Kidney capillary endothelial cell (primary cell): ENCODE data around the gene DGKI.

Experiments used
- DNase-seq: peaks from one replicate; pipeline ENCODE4 v3.0.0-alpha.2; 2018; ENCODE audit warnings: low spot score

DGKI gene

DNA sequence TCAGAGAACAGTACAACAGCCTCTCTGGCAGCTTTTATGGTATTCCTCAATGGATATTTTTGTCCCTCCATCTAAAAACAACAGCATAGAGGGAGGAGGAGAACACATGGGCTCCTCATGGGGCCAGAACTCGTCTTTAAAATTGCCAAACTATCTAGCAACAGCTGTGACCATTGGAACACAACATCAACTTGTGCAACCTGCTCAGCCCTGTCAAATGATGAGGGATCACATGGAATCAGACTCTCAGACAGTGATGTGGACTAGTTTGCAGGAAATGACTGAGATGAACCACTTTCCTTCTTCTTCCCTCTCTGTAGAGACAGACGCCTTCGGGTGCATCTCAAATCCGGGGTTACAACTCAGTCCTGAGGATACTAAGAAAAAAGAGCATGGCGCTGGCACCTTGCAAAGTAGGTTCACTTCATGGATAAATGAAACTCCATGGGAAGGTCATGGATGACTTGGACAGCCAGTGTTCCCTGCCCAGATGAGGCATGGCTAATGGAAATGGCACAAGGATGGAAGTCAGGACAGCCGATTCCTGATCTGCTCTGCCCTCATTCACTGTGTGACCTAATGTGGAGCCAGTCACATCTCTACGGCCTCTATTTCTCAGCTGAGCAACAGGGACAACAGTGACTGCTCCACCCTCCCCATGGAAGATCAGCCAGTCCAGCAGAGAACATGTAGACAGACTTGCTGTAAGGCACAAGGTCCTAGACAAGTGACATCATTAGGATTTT is 24.6 kb upstream of the DGKI start:
- DNase-seq, result no peak

DNA sequence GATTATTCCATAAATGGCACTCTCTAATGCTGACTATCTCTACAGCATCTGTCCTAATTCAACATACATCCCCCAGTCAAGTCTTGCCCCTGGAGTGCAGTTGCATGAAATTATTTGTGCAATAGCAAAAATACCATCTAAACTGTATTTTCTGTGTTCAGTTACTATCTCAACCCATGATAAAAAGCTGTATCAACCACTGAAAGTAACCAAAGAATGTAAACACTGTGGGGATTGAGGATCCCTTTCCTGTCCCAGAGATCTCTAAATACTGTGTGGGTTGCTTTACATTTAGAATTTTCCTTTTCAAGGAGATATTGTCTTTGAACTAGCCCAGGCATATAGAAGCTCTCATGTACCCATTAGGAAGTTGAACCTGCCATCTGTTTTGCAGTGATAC is 23.9 kb upstream of the DGKI start:
- DNase-seq, result no peak

DNA sequence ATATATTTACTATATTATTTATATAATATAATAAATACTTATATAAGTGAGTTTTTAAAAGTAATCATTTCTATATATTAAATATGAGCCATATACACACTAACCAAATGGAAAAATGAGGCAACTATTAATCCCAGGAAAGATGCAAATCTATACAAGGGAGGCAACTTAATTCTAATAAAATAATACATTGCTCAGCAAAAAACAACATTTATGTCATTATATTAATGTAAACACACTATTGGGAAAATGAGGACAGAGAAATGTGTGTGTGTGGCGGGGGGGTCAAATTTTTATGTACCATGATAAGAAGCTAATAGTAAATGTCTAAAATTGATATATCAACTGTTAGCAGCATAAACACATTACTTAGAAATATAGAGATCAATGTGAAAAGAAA is 23.3 kb upstream of the DGKI start:
- no peak for DNase-seq

DNA sequence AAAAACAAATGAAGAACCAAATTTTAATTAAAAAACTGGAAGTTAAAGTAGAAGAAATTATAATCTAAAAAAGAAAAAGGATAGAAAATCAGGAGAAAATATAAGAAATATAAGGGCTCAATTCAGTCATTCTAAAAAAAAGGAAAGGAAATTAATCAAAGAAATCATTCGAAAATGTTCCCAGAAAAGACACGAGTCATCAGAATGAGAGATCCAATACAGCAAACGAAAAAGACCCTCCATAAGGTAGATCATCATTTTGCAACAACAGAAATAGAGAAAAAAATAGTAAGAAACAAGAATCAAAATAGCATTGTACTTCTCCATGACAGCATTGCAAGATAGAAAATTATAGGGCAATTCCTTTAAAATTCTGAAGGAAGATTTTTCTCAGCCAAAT is 22.5 kb upstream of the DGKI start:
- no peak for DNase-seq

DNA sequence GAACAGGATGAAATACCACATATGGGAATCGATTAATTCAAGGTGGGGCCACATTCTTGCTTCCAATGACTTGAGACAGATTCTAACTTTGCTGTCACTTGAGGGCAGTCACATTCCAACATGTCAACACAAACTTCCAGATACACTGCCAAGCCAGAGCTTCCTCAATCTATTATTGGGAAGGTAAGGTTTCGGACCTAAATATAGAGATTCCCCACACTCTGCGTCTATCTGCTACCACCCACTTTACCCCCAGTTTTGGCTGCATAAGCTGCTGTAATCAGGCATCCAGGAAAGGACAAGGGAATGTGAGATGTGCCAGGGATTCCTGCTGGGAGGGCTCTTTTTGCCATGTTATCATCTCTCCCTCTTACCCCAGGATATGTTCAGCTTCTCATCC is 20.5 kb upstream of the DGKI start:
- DNase-seq, result no peak

DNA sequence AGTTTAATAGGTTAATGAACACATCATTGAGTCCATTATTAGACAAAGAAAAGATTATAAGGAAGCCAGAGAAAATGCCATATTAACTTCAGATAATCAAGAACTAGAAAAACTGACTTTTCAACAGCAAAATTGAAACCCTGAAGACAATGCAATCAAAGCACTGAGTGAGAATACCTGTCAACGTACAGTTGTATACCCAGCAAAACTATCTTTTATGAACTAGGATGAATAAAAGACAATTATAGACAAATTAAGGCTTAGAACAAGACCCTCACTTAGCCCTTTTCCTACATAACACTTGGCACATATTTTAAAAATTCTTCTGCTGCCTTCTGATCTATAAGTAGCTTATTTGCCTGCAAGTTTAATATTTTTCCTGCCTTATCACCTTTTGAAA is 19.0 kb upstream of the DGKI start:
- no peak for DNase-seq

DNA sequence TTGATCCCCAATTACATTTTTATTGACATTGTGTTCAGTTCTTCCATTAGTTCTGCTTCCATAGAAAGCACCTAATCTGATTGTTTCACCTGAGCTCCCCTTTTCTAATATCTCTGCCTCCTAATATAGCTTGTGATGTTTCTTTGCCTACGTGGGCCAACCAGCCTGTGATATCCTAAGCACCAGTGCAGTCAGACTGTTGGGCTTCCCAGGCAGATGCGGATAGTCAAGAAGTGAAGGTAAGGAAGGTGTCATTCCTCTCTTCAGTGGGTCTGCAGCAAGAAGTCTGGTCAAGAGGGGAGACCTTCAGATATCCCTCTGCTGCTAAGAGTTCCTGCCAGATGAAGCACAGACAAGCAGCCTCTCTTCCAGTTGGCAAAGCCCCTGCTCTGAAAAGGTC is 16.2 kb upstream of the DGKI start:
- DNase-seq, result no peak

DNA sequence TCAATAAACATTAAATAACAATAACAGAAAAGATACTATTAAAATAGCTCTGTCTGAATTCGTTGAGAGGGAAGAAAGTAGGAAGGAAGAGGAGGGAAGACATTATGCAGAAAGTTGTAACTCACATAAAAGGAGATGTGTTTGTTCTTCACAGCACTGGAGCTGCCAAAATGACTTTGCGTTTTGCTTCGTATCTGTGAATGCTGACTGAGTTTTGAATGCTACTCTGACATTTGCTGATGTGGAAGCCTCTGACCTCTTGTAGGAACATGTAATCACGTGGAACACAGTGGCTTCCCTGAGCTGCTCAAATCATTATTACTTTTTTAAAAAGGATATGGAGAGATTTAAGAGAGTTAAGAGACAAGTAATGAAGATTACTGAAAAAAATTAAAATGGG is 15.6 kb upstream of the DGKI start:
- DNase-seq, result no peak

DNA sequence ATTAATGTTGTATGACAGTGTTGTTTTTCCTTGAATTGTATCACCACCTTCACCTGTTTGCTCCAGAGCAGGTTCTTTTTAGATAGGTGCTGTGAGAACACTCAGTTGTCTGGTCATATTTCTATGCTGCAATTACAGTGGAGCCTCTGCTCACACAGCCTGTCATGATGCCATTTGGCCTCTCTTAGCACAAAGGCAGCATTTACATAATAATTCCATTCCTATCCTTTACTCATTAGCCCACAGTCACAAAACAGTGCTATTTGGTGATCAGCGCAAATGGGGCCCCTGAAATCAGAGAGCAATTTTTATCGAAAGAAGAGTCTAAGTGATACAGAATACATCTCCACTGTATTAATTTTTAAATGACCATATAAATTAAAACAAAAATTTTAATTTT is 13.8 kb upstream of the DGKI start:
- no peak for DNase-seq

DNA sequence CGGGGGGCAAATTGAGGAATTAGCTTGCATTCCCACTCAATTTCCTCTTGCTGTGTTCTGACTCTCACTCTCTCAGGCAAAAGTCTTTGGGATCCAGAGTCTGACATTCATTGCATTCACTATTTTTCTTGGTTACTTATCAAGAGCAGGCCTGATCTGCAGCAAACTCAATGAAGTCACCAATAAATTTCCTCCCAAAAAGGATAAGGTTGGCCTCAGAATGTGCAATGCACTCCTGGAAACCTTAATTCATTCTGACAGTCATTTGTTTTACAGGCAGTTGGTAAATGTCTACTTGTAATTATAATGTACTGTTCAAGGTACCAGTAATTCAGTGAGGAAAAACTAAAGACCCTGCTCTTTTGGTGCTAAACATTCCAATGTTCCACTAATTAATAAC is 6.3 kb upstream of the DGKI start:
- DNase-seq, result no peak

DNA sequence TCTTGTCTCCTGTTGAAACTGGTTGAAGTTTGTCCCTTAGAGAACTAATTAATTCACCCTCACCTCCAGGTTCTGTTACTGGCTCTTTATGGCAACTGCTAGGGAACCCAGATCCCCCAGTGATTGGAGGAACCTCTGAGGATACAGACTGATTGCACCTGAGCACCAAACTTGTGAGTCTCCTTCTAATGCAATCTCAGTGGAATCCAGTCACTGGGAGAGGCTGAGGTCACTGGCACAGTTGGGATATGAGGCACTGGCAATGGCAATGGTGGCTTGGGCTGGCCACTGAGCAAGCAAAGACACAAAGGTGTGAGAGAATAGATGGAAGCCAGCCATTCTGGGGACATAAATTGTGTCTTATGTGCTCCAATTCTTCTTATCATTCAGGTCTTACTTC is 5.3 kb upstream of the DGKI start:
- no peak for DNase-seq

DNA sequence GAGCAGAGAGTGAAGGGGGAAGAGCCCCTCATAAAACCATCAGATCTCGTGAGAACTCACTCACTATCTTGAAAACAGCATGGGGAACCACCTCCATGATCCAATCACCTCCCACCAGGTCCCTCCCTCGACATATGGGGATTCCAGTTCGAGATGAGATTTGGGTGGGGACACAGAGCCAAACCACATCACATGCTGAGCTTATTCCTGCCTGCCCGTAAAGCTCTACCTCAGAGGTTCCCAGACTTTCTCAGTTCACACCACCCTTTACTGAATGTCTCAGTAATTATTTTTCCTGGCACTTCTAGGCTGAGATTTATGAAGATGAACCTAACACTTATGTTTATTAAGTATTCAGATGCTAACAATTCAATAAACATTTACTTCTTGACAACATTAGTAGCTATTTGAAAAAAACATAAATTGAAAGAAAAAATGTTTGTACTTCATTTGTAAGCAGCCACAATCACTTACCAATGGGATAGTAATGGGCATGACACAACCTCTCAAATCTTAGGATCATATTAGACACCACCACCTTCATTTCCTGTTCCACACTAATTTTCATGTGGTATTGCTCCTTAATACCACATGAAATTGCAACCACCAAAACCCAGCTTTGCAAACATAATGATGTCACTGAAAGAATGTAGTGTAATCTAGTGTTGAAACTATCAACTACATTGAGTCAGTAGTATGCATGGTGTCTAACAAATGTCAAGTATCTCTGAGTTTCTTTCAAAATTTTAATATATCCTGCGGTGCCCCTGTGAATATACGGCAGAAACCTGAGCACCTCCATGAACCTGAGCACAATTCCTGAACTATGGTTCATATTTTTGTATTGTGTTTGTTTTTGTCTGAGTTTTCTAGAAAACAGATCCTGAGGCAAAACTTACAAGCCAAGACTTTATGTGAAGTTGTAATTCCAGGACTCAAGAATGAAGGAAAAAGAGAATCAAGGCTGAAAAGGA is 4.5 kb upstream of the DGKI start:
- no peak for DNase-seq

DNA sequence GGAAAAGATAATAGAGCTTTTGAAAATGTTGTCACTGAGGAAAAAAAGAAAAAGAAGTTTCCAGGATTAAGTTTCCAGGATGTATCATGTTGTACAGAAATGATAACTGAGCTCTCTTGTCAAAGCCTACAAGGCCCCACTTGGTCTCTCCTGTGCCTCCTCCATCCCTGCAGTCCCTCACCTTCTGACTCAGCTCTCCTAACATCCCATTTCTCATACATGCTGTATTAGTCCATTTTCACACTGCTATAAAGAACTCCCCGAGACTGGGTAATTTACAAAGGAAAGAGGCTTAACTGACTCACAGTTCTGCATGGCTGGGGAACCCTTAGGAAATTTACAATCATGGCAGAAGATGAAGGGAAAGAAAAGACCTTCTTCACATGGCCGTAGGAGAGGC is 3.8 kb upstream of the DGKI start:
- no peak for DNase-seq

DNA sequence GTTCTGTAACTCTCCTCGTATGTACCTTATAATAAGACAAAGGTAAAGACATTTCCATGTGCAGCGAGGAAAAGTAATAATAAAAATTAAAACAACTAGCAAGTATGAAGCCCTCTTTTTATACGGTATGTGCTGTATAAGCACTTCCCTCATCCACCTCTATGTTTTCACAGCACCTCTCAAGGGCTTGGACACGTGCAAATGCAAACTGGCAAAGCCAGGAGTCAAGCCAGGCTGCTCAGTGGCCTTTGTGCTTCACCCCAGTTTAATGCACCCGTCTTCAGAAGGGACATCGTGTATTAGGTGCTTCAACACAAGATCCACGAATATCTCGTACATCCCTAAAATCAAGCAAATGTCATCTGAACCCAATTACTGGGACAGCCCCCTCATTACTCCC is 1.3 kb upstream of the DGKI start:
- DNase-seq, result no peak

DNA sequence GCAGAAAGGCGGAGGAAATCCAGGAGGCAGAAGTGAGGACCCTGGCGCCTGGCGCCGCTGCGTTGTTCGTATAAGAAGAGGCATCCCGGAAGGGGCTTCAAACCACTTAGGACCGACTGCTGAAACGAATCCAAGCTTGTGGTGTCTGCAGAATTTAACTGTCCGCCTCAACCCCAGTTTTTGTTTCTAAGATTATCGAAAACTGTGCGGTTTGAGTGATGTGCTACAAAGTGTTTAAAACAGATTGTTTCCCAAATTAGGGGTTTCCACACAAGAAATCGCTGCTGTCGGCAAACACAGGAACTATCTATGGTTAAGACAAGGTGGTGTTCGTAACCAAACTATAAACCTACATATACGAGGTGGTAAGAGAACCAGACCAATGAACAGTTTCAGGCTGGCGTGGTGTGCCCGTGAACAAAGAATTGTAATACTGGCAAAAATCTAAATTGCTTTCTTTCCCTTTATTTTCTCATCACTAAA is 835 bp upstream of the DGKI start:
- DNase-seq, result no peak

DNA sequence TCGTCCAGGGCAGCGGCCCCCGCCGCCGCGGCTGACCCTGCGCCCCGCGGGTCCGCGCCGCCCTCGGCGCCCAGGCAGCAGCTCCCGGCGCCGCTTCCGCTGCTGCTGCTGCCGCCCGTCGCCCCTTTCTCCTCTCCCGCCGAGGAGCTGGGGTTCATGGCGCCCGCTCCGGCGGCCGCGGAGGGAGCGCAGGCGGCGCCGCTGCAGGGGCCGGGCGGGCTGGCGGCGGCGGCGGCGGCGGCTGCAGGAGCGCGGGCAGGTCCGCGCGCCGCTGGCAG is 286 bp downstream of the DGKI start:
- no peak for DNase-seq

DNA sequence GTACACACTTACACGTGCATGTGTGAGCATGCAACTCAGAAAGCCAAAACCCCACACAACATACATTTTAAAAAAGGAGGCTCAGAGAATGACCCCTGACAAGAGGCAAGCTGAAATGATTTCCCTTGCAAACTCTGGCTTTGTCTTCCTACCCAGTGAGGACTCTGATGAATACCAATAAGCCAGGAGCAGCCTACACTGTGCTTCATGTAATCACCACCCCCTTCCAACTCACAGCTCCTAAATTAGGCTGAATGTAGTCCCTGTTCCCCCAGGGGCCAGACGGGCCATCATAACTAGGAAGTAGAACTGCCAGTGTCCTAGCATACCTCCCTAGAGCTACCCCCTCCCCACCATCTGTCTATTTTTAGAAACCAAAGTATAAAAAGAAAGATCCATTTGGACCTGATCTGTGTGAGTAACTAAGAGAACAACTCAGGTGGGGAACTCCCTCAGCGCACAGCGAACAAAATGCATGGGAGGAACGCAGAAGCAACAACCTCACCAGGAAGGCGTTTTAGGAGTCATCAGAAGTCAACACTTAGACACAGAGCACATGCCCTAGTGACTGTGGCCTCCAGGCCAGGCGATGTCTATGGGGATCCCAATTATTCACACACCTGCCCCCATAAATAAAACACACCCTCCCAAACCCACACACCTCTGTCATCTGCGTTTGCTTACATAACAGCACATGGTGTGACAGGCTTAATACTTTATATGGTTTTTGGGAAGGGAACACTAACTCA is 1.9 kb downstream of the DGKI start:
- no peak for DNase-seq

DNA sequence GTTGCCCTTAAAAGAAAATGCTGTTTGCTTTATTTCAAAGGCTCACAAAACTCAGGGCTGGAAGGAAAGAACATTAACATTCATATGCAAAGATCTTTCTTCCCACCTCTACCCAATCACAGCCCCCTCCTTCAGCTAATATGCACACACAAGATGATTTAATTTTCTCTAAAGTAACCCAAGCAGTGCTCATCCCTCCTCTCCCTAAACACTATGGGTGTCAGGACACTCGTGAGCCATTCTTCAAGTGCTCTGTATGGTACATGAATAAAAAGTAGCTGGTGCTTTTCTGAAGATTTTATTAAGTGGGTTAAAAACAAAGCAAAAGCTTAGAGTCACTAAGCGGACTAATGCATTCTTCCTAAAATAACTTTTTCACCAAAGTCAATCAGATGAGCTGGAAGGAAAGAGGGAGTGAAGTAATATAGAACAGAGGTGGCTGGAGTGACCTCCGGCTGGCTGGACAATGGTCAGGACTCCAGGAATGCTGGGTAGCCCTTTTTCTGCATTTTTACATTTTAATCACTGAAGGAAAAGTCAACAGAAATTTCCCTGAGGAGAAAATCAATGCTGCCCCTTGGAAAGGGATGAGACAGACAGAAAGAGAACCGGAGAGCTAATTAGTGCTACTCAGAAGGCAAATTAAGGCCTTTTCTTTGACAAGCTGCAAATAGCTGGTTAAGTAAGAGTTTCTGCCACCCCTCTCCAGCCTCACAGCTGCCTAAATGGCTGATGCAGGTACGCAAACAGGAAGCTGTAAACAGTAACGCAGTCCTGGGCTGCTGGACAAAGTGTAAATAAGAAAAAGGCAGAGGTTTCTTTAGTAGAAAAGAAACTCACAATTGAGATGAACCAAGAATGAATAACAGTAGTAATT is 6.6 kb downstream of the DGKI start:
- no peak for DNase-seq

DNA sequence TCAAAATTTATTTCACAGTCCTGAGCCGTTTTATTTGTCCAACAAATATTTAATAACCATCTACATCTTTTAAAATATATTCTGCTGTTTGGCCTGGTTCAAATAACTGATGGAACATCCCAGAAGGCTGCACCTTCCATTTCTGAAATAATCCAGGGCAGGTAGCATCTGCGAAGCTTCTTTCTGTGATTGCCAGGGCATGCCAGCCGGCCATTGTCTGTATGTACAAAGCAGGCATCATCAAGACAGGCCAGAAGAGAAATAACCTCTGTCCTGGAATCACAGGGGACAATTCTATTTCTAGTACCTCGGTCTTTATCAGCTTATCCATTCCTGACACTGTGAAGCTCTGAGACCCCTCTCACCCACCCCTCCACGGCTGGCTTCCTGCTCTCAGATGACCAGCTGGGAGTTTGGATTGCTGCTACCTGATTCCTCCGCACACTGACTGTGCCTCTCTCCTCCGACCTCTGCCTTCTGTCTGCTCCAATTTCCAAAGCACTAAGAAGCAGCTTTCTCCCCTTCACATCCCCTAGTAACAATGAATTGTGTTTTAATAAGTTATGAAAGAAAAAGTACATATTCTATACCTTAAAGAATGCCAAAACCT is 8.0 kb downstream of the DGKI start:
- DNase-seq, result no peak

DNA sequence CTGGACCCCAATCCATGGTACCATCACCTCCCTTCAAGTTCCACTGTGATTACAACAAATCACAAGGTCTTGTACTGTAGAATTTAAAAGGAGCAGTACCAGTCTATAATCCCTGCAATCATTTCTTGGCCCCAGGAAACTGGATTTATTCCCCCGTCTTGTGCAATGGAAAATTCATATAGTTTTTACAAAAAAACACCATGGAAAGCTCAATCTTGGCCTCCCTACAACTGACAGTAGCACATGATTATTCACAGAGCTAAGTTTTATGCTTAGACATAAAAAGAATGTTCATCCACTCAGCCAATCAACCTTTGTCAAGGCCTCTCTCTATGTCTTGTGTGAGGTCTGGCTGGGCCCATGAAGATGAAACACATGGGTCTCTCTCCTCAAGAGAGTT is 10.2 kb downstream of the DGKI start:
- DNase-seq, result no peak

DNA sequence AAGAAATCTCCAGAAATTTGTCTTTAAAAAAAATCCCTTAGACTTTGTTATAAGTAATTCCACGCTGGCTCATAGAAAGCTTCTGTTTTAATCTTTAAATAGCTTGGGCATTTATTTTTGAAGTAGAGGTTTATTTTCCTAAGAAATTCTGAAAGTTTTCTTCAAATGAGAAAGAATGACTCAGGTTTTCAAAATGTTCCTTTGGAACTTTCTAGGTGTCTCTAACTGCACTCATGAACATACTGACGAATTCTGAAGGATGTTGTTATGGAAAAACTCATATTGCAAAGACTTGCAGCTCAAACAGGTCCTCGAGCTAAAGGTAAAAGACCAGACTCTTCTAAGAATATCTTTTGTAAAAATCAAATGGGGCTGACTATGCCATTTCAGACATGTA is 10.7 kb downstream of the DGKI start:
- no peak for DNase-seq
